Heart left ventricle (tissue), 16 donors: Measurements from ENCODE around the gene ZNF536. TPM values are rescaled to one million over a fixed set of nuclear protein-coding genes. Genes with fewer than 3 reads are reported as not detected.
"Not testable (repeated sequence)": the region's sequence is repeated elsewhere in the genome, so short reads cannot be mapped to it uniquely, and the experiment has no call there.

Source experiments
- ATAC-seq, 4 donors: fragments of 200-7000 bp; cut with Tn5 transposase; one replicate each; pipeline ENCODE4 v1.9.1; 2020 to 2022; ENCODE audit warnings: moderate library complexity in 4 of 4, mild to moderate bottlenecking in 3 of 4, moderate number of reproducible peaks in 1 of 4
- DNase-seq, 5 donors: peaks; one replicate each; pipeline ENCODE4 v3.0.0-alpha.2; 2020
- H3K27ac ChIP-seq, 12 donors: fragments of 200-600 bp; sonication (generic) in 4 of 12; one replicate each; pipeline versions ENCODE4 v1.5.0 to v1.8.0; 2016 to 2022; ENCODE audit warnings: mild to moderate bottlenecking in 2 of 12
- H3K27me3 ChIP-seq, 9 donors: fragments of 200-600 bp; sonication (generic) in 2 of 9; one replicate each; pipeline versions ENCODE4 v1.5.1 to v1.8.0; 2016 to 2022; ENCODE audit warnings: mild to moderate bottlenecking in 3 of 9
- H3K36me3 ChIP-seq, 9 donors: fragments of 200-600 bp; sonication (generic) in 2 of 9; one replicate each; pipeline versions ENCODE4 v1.5.0 to v1.8.0; 2018 to 2022; ENCODE audit warnings: mild to moderate bottlenecking in 2 of 9
- H3K4me1 ChIP-seq, 12 donors: fragments of 200-600 bp; sonication (generic) in 4 of 12; one replicate each; pipeline versions ENCODE4 v1.5.0 to v1.8.0; 2016 to 2022; ENCODE audit warnings: mild to moderate bottlenecking in 3 of 12
- H3K4me3 ChIP-seq, 12 donors: fragments of 200-600 bp; sonication (generic) in 4 of 12; one replicate each; pipeline versions ENCODE4 v1.5.0 to v1.8.0; 2017 to 2022; ENCODE audit warnings: mild to moderate bottlenecking in 9 of 12, moderate library complexity in 4 of 12
- H3K9me3 ChIP-seq, 12 donors: fragments of 200-600 bp; sonication (generic) in 4 of 12; one replicate each; pipeline versions ENCODE4 v1.5.0 to v1.8.0; 2016 to 2022; ENCODE audit warnings: mild to moderate bottlenecking in 1 of 12
- POLR2A ChIP-seq, 2 donors: fragments of 450-650 bp; IDR thresholded peaks; one replicate each; pipeline ENCODE4 v1.6.1; 2017; ENCODE audit warnings: antibody characterized with exemption in 2 of 2, mild to moderate bottlenecking in 2 of 2, moderate library complexity in 2 of 2
- WGBS, 4 donors: extraction: QIAGEN DNeasy Blood & Tissue Kit in 2 of 4; methylation state at CpG; one replicate each; pipeline versions ENCODE4 v1.1.5 to v1.1.7; 2013 to 2018; 5-methylcytosine and 5-hydroxymethylcytosine counted together
- intact Hi-C, 10 donors: fragments of 100-400 bp; cut with DNase I; formaldehyde crosslinking; loops; one replicate each; pipeline versions ENCODE4 v1.11.1 to v1.14.2; 2022
- polyA plus RNA-seq, 2 donors: library from polyadenylated mRNA; stranded (reverse); fragments of 200-250 nt; gene quantifications; one replicate each; pipeline ENCODE4 v1.2.3, GENCODE V29; 2013
- total RNA-seq, 9 donors: library from RNA; depleted of rRNA in 2 of 9; stranded (reverse); fragments of >200 nt in 2 of 9; fragmentation: NEBNext Ultra II Directional in 3 of 9; extraction: Animal tissue kit (Norgen Biotek cat#: 25700) in 3 of 9; gene quantifications; one replicate each; pipeline versions ENCODE4 v1.1.0 to v1.2.4, GENCODE V29; 2016 to 2023
- TF ChIP-seq, protein P1 (sequence below), 12 donors: fragments of 200-600 bp; sonication (generic) in 4 of 12; IDR thresholded peaks; one replicate each; pipeline versions ENCODE4 v1.5.0 to v1.8.0; 2018 to 2022; ENCODE audit warnings: antibody characterized with exemption in 12 of 12, mild to moderate bottlenecking in 5 of 12
- donor health status: ischemic (EF 13 %, LVEDD 7.1; RV severe dilation, severe dysfunction).
- donor health status: healthy with polysubstance abuse.
- donor health status: DM: no; HTN: yes; CAD: no.
- donor health status: DM: no; HTN: no; CAD: no.
- donor health status: ischemic (EF 25% LVEDD 6.9; RV normal size, moderate dysfunction).
- donor health status: ischemic (EF 25% LVEDD 5.7; RV mildly dilated, moderate dysfunction).
- donor health status: healthy.
- donor health status: DM: yes; HTN: yes; CAD: no.
- donor health status: ischemic (EF 35%, LVEDD 5.7; RV mildly dilated, moderate dysfunction).
- donor health status: nonischemic (EF 11% LVEDD 7.7; RV severe dilation, severe dysfunction).
- donor health status: DM: yes; HTN: yes; CAD: no.
- donor health status: PGD.
- donor health status: ischemic (EF 29% LVEDD 5.4; RV normal size, mild dysfunction).
- donor health status: nonischemic (EF 23%, LVEDD 6.1; RV moderate dilation, normal function).

ZNF536 gene
- total and polyA plus RNA-seq, 11 donors, result 0.17 to 10.1 (median 2.0) TPM

- 85 to 92% (median 89%) methylated on average over 8 of the region's 8 CpGs for WGBS, 4 donors
- TF ChIP-seq, protein P1, sequence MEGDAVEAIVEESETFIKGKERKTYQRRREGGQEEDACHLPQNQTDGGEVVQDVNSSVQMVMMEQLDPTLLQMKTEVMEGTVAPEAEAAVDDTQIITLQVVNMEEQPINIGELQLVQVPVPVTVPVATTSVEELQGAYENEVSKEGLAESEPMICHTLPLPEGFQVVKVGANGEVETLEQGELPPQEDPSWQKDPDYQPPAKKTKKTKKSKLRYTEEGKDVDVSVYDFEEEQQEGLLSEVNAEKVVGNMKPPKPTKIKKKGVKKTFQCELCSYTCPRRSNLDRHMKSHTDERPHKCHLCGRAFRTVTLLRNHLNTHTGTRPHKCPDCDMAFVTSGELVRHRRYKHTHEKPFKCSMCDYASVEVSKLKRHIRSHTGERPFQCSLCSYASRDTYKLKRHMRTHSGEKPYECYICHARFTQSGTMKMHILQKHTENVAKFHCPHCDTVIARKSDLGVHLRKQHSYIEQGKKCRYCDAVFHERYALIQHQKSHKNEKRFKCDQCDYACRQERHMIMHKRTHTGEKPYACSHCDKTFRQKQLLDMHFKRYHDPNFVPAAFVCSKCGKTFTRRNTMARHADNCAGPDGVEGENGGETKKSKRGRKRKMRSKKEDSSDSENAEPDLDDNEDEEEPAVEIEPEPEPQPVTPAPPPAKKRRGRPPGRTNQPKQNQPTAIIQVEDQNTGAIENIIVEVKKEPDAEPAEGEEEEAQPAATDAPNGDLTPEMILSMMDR (IDR thresholded peaks at IDR 0.05), result no peak
- TF ChIP-seq POLR2A (IDR thresholded peaks at IDR 0.05), result no peak
- no peak overlapping the region for H3K4me3 ChIP-seq
- ATAC-seq (no peak), DNase-seq (no peak)
- H3K36me3 ChIP-seq, result no peaks in the 10 kb centered on the region
- H3K4me1 ChIP-seq, result no peaks in the 10 kb centered on the region
- intact Hi-C loops, result no loop called here
- H3K27ac ChIP-seq, result no peak overlapping the region
- no peaks in the 10 kb centered on the region for H3K9me3 ChIP-seq
- no peaks in the 10 kb centered on the region for H3K27me3 ChIP-seq
Measured at GRCh38 chr19:30464162-30464561, 92.0 kb downstream of the ZNF536 start.

GRCh38 chr19:30466598-30466997 is 94.4 kb downstream of the ZNF536 start:
- not testable (repeated sequence) for ATAC-seq

DNA sequence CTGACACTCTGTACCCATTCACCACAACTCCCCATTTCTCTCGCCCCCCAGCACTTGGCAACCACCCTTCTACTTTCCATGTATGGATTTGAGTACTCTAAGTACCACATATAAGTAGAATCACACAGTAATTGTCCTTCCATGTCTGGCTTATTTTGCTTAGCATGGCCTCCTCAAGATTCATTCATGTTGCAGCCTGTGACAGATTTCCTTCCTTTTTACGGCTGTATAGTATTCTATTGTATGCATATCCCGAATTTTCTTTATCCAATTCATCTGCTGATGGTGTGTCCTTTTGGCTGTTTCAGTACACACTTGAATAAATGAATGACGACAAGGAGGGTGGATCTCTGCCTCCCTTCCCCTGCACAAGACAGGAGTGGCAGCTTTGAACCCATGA is 95.1 kb downstream of the ZNF536 start:
- TF ChIP-seq, protein P1 (IDR thresholded peaks at IDR 0.05), result no peak
- no peak for TF ChIP-seq POLR2A (IDR thresholded peaks at IDR 0.05)
- no peaks in the 10 kb centered on the region for H3K4me1 ChIP-seq
- 88 to 91% (median 89%) methylated on average over 4 of the region's 4 CpGs for WGBS, 4 donors
- DNase-seq (no peak), ATAC-seq (no peak)
- no peak overlapping the region for H3K4me3 ChIP-seq
- intact Hi-C loops, result no loop called here
- H3K9me3 ChIP-seq, result no peaks in the 10 kb centered on the region
- no peak overlapping the region for H3K27ac ChIP-seq
- H3K27me3 ChIP-seq, result no peaks in the 10 kb centered on the region
- H3K36me3 ChIP-seq, result no peaks in the 10 kb centered on the region

More at GRCh38 chr19:30466598-30466997, 94.4 kb downstream of the ZNF536 start:
- WGBS, 4 donors, result 89 to 95% (median 93%) methylated on average over 4 of the region's 4 CpGs
- H3K4me3 ChIP-seq, H3K9me3 ChIP-seq, H3K4me1 ChIP-seq, DNase-seq, H3K27me3 ChIP-seq, H3K36me3 ChIP-seq, H3K27ac ChIP-seq, intact Hi-C loops: not testable (repeated sequence)

- intact Hi-C loops, result no loop called here
- ATAC-seq (no peak), DNase-seq (no peak)
- H3K9me3 ChIP-seq, result peaks cover 0 to 8% (median 0%) of the 10 kb centered on the region in 12 donors
- no peaks in the 10 kb centered on the region for H3K36me3 ChIP-seq
- no peaks in the 10 kb centered on the region for H3K4me1 ChIP-seq
- H3K4me3 ChIP-seq, result no peak overlapping the region
- TF ChIP-seq POLR2A (IDR thresholded peaks at IDR 0.05), result no peak
- TF ChIP-seq, protein P1 (IDR thresholded peaks at IDR 0.05), result no peak
- 44 to 51% (median 47%) methylated on average over 5 of the region's 5 CpGs for WGBS, 4 donors
- no peak overlapping the region for H3K27ac ChIP-seq
- no peaks in the 10 kb centered on the region for H3K27me3 ChIP-seq
Measured at GRCh38 chr19:30469774-30470173, 97.6 kb downstream of the ZNF536 start.

DNA sequence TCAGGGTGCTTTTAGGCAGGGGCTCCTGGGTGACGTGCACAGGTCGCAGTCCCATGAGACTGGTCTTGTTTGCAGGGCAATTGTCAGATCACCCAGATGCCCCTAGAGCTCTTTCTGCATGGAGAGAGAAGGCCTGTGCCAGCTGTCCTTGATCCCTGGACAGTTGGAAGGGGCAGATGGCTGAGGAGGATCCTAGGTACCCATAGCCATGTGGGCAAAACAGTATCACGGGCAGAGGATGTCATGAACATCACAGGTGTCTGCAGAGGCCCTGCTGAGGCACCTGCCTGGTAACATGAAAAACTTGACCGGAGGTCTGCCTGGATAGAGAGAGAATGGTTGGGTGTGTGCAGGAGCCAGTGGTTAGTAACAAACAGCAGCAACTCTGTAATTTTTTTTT is 99.3 kb downstream of the ZNF536 start:
- intact Hi-C loops, result no loop called here
- Histone ChIP-seq H3K4me3 (no peak overlapping the region), H3K27ac (no peak overlapping the region), H3K36me3 (no peaks in the 10 kb centered on the region), H3K27me3 (peaks cover 0 to 4% (median 0%) of the 10 kb centered on the region in 9 donors), H3K9me3 (peaks cover 0 to 8% (median 0%) of the 10 kb centered on the region in 12 donors), H3K4me1 (no peaks in the 10 kb centered on the region)
- no peak for ATAC-seq
- TF ChIP-seq, protein P1 (IDR thresholded peaks at IDR 0.05), result no peak
- no peak for TF ChIP-seq POLR2A (IDR thresholded peaks at IDR 0.05)
- WGBS, 4 donors, result 87 to 98% (median 89%) methylated on average over 3 to 4 of the region's 4 CpGs
- no peak for DNase-seq
